Thymus (tissue), 2 donors: ENCODE results near the gene ABCG2. TPM values are rescaled to one million over a fixed set of nuclear protein-coding genes. Genes with fewer than 3 reads are reported as not detected.

Experiments used
- polyA plus RNA-seq: library from polyadenylated mRNA; stranded (reverse); fragments of 200-250 nt; gene quantifications from one replicate; pipeline ENCODE4 v1.2.3, GENCODE V29; 2013
- total RNA-seq: library from RNA; stranded (reverse); fragments of 120-200 nt; gene quantifications from one replicate; pipeline ENCODE4 v1.2.4, GENCODE V29; 2013
- donor health status: healthy.

Gene ABCG2
- total and polyA plus RNA-seq, 2 donors = 0.59 to 1.4 TPM

Other genes starting within 250 kb of the ABCG2 start
- gene SPP1, start 182.9 kb downstream of the ABCG2 start, total RNA-seq = 44.2 TPM
- 64.8 TPM for gene SPP1, start 182.9 kb downstream of the ABCG2 start, polyA plus RNA-seq
- 11.6 TPM for gene PKD2, start 151.0 kb downstream of the ABCG2 start, total RNA-seq
- 9.9 TPM for gene PKD2, start 151.0 kb downstream of the ABCG2 start, polyA plus RNA-seq
- 22.9 TPM for gene PPM1K, start 125.9 kb upstream of the ABCG2 start, total RNA-seq
- gene PPM1K, start 125.9 kb upstream of the ABCG2 start, polyA plus RNA-seq = 12.2 TPM
- gene HERC6, start 220.2 kb upstream of the ABCG2 start, total RNA-seq = 18.9 TPM
- 11.8 TPM for gene HERC6, start 220.2 kb upstream of the ABCG2 start, polyA plus RNA-seq